Breast epithelium (tissue), 4 donors: ENCODE measurements around the gene DALRD3. TPM values are rescaled to one million over a fixed set of nuclear protein-coding genes. Genes with fewer than 3 reads are reported as not detected.

Source experiments
- DNase-seq, 2 donors: peaks; one replicate each; pipeline ENCODE4 v3.0.0-alpha.2; 2019; ENCODE audit warnings: low spot score in 2 of 2
- H3K27ac ChIP-seq, 2 donors: fragments of 200-600 bp; sonication (generic) in 1 of 2; one replicate each; pipeline ENCODE4 v1.5.1; 2016 to 2019; ENCODE audit warnings: mild to moderate bottlenecking in 1 of 2
- H3K27me3 ChIP-seq, 2 donors: fragments of 200-600 bp; sonication (generic) in 1 of 2; one replicate each; pipeline versions ENCODE4 v1.5.1 to v1.6.0; 2017 to 2019; ENCODE audit warnings: control low read depth in 1 of 2, mild to moderate bottlenecking in 1 of 2
- H3K36me3 ChIP-seq: fragments of 200-600 bp; one replicate; pipeline ENCODE4 v1.5.1; 2019
- H3K4me1 ChIP-seq, 2 donors: fragments of 200-600 bp; sonication (generic); one replicate each; pipeline ENCODE4 v1.5.1; 2016 to 2019; ENCODE audit warnings: control low read depth in 1 of 2
- H3K4me3 ChIP-seq, 3 donors: fragments of 200-600 bp; sonication (generic); 1 replicate in 2 of 3; 2 replicates in 1 of 3; pipeline ENCODE4 v1.5.1; 2016 to 2019; ENCODE audit warnings: mild to moderate bottlenecking in 3 of 3, moderate library complexity in 2 of 3
- H3K9me3 ChIP-seq, 2 donors: fragments of 200-600 bp; sonication (generic) in 1 of 2; one replicate each; pipeline ENCODE4 v1.5.1; 2016 to 2019; ENCODE audit warnings: control low read depth in 1 of 2
- CTCF ChIP-seq, 3 donors: fragments of 450-650 bp; IDR thresholded peaks; one replicate each; pipeline ENCODE4 v1.5.1; 2016 to 2017; ENCODE audit warnings: antibody characterized with exemption in 3 of 3, mild to moderate bottlenecking in 3 of 3, moderate library complexity in 3 of 3
- POLR2A ChIP-seq: fragments of 450-650 bp; IDR thresholded peaks from one replicate; pipeline ENCODE4 v1.6.1; 2016; ENCODE audit warnings: antibody characterized with exemption, mild to moderate bottlenecking, moderate library complexity
- POLR2AphosphoS5 ChIP-seq, 3 donors: sonication (generic); formaldehyde crosslinking; IDR thresholded peaks; one replicate each; pipeline ENCODE4 v1.6.1; 2017; ENCODE audit warnings: antibody characterized with exemption in 3 of 3
- intact Hi-C: fragments of 100-400 bp; cut with DNase I; formaldehyde crosslinking; loops from one replicate; pipeline ENCODE4 v1.15.1; 2023; ENCODE audit warnings: low total_unique reads
- total RNA-seq, 3 donors: library from RNA; depleted of rRNA; stranded (reverse); fragments of >200 nt; gene quantifications; one replicate each; pipeline ENCODE4 v1.1.0, GENCODE V29; 2016

DALRD3 gene
- total RNA-seq, 3 donors from 2014 or later = 27.5 to 48.4 (median 37.7) TPM

GRCh38 chr3:48990636-48991469, 27.5 kb downstream of the DALRD3 start:
- no peak for DNase-seq
- intact Hi-C loops = no loop called here
- no peaks in the 10 kb centered on the region for H3K9me3 ChIP-seq
- H3K36me3 ChIP-seq = no peaks in the 10 kb centered on the region
- peaks cover 5 to 7% of the 10 kb centered on the region in 2 donors for H3K4me1 ChIP-seq
- H3K4me3 ChIP-seq = peak overlapping the region; percentile 91 to 96 (median 92)
- peak overlapping the region; percentile 90 to 95 for H3K27ac ChIP-seq
- no peaks in the 10 kb centered on the region for H3K27me3 ChIP-seq
- TF ChIP-seq POLR2AphosphoS5 (IDR thresholded peaks at IDR 0.05) = no peak
- no peak for TF ChIP-seq CTCF (IDR thresholded peaks at IDR 0.05)
- TF ChIP-seq POLR2A = no peak

- Histone ChIP-seq H3K9me3 (no peaks in the 10 kb centered on the region), H3K27me3 (no peaks in the 10 kb centered on the region), H3K27ac (peak within 1 kb of the TSS; percentile 90 to 95), H3K36me3 (no peaks in the 10 kb centered on the region), H3K4me3 (peak within 1 kb of the TSS; percentile 91 to 96 (median 92)), H3K4me1 (peaks cover 5 to 7% of the 10 kb centered on the region in 2 donors)
- intact Hi-C loops = no loop called here
- TF ChIP-seq CTCF (IDR thresholded peaks at IDR 0.05) (peak in 1 of 3 donors; percentile 23), POLR2AphosphoS5 (IDR thresholded peaks at IDR 0.05) (peak; percentile 86 to 91 (median 86)), POLR2A (peak; percentile 33)
- DNase-seq = peak; percentile 76 to 78
Observed at GRCh38 chr3:48989796-48990635, 28.4 kb downstream of the DALRD3 start, which contains the start of gene P4HTM. Gene P4HTM, plus strand, starts transcription at chr3:48990241. Its CDS starts 16 bp downstream, at chr3:48990257.

GRCh38 chr3:48989126-48989795, 29.1 kb downstream of the DALRD3 start:
- no peak for DNase-seq
- intact Hi-C loops = no loop called here
- H3K4me1 ChIP-seq = peaks cover 5 to 7% of the 10 kb centered on the region in 2 donors
- H3K27me3 ChIP-seq = no peaks in the 10 kb centered on the region
- TF ChIP-seq POLR2A (no peak), CTCF (IDR thresholded peaks at IDR 0.05) (no peak), POLR2AphosphoS5 (IDR thresholded peaks at IDR 0.05) (no peak)
- H3K9me3 ChIP-seq = no peaks in the 10 kb centered on the region
- no peaks in the 10 kb centered on the region for H3K36me3 ChIP-seq
- peak overlapping the region; percentile 91 to 96 (median 92) for H3K4me3 ChIP-seq
- H3K27ac ChIP-seq = peak overlapping the region; percentile 90 to 95

GRCh38 chr3:48985831-48986376, 32.5 kb downstream of the DALRD3 start:
- intact Hi-C loops = no loop called here
- no peaks in the 10 kb centered on the region for H3K36me3 ChIP-seq
- TF ChIP-seq CTCF (IDR thresholded peaks at IDR 0.05) = no peak

More at GRCh38 chr3:48985831-48986376, 32.5 kb downstream of the DALRD3 start:
- no peak overlapping the region for H3K4me3 ChIP-seq
- no peaks in the 10 kb centered on the region for H3K9me3 ChIP-seq
- no peaks in the 10 kb centered on the region for H3K27me3 ChIP-seq
- no peak for DNase-seq
- peaks cover 5 to 7% of the 10 kb centered on the region in 2 donors for H3K4me1 ChIP-seq
- H3K27ac ChIP-seq = no peak overlapping the region
